IMR-90 (cell line): ENCODE results near the gene KCNS1. TPM values are rescaled to one million over a fixed set of nuclear protein-coding genes. Genes with fewer than 3 reads are reported as not detected.

Experiments
- ATAC-seq: fragments of 200-7000 bp; cut with Tn5 transposase; 2 replicates; pipeline ENCODE4 v1.9.1; 2020; ENCODE audit warnings: low read depth, mild to moderate bottlenecking, moderate library complexity
- BruUV-seq: library from RNA; stranded (reverse); fragments of 400-500 nt; replicated peaks from 2 replicates; lab custom pipeline; 2021; lab: Mats Ljungman, UMichigan
- CTCF ChIA-PET: fragments of 300-600 bp; formaldehyde crosslinking; extraction: SDS; loops from one replicate; lab custom pipeline; 2021; ENCODE audit warnings: antibody characterized with exemption; lab: Yijun Ruan, JAX
- POLR2A ChIA-PET: fragments of 300-600 bp; sonication (Branson Sonifier 250); formaldehyde crosslinking; loops from one replicate; lab custom pipeline; 2022; ENCODE audit warnings: antibody characterized with exemption; ENCODE audit not compliant: unreplicated experiment; lab: Charles Lee
- DNase-seq: peaks from one replicate; pipeline ENCODE4 v3.0.0; 2013
- H2AFZ ChIP-seq: replicated peaks from 2 replicates; pipeline ENCODE3; 2013; ENCODE audit warnings: low read length, mild to moderate bottlenecking; ENCODE audit not compliant: poor library complexity
- H2AK5ac ChIP-seq: 2 replicates; pipeline ENCODE4 v1.6.1; 2013; ENCODE audit warnings: low read depth, low read length, inconsistent platforms
- H2AK9ac ChIP-seq: replicated peaks from 2 replicates; pipeline ENCODE3; 2013; ENCODE audit warnings: mild to moderate bottlenecking, low read depth, low read length, moderate library complexity; ENCODE audit not compliant: poor library complexity
- H2BK120ac ChIP-seq: 2 replicates; pipeline ENCODE4 v1.6.1; 2013; ENCODE audit warnings: low read depth, low read length, inconsistent platforms
- H2BK15ac ChIP-seq: 3 replicates; pipeline ENCODE4 v1.6.1; 2013; ENCODE audit warnings: low read depth, low read length, inconsistent platforms
- H2BK20ac ChIP-seq: 2 replicates; pipeline ENCODE4 v1.6.1; 2013; ENCODE audit warnings: low read depth, mild to moderate bottlenecking, inconsistent platforms, low read length, moderate library complexity
- H2BK5ac ChIP-seq: 2 replicates; pipeline ENCODE4 v1.6.1; 2013; ENCODE audit warnings: mild to moderate bottlenecking, low read depth, low read length, inconsistent platforms; ENCODE audit not compliant: poor library complexity, severe bottlenecking
- H3K14ac ChIP-seq: replicated peaks from 2 replicates; pipeline ENCODE4 v1.6.1; 2013; ENCODE audit warnings: low read depth, low read length, inconsistent platforms
- H3K18ac ChIP-seq: 2 replicates; pipeline ENCODE4 v1.6.1; 2013; ENCODE audit warnings: low read depth, low read length, control low read depth
- H3K23ac ChIP-seq: 2 replicates; pipeline ENCODE4 v1.6.1; 2013; ENCODE audit warnings: low read depth, low read length, inconsistent platforms
- H3K27ac ChIP-seq: 2 replicates; pipeline ENCODE4 v1.5.1; 2013; ENCODE audit warnings: mild to moderate bottlenecking, control low read depth, low read length; ENCODE audit not compliant: insufficient read depth
- H3K27me3 ChIP-seq: 2 replicates; pipeline ENCODE4 v1.6.1; 2013; ENCODE audit warnings: low read length; ENCODE audit not compliant: control insufficient read depth, insufficient read depth
- H3K36me3 ChIP-seq: 2 replicates; pipeline ENCODE4 v1.6.1; 2013; ENCODE audit warnings: low read length, mixed read lengths; ENCODE audit not compliant: control insufficient read depth, insufficient read depth
- H3K4ac ChIP-seq: 2 replicates; pipeline ENCODE4 v1.6.1; 2013; ENCODE audit warnings: low read depth, low read length, inconsistent platforms
- H3K4me1 ChIP-seq: 2 replicates; pipeline ENCODE4 v1.6.1; 2013; ENCODE audit warnings: low read length, mixed read lengths; ENCODE audit not compliant: control insufficient read depth, insufficient read depth
- H3K4me2 ChIP-seq: 2 replicates; pipeline ENCODE4 v1.6.1; 2013; ENCODE audit warnings: low read depth, mild to moderate bottlenecking, control low read depth, low read length, moderate library complexity
- H3K4me3 ChIP-seq: 2 replicates; pipeline ENCODE4 v1.5.1; 2013; ENCODE audit warnings: low read depth, mild to moderate bottlenecking, control low read depth, low read length, moderate library complexity; ENCODE audit not compliant: insufficient read depth
- H3K56ac ChIP-seq: 2 replicates; pipeline ENCODE4 v1.6.1; 2013; ENCODE audit warnings: low read length, inconsistent platforms; ENCODE audit not compliant: insufficient read depth; ENCODE audit errors: extremely low read depth
- H3K79me1 ChIP-seq, 2 experiments: 2 replicates each; pipeline ENCODE4 v1.6.1; 2013; ENCODE audit warnings: low read length in 2 of 2, inconsistent platforms in 1 of 2, low read depth in 1 of 2
- H3K9ac ChIP-seq: 2 replicates; pipeline ENCODE4 v1.6.1; 2013; ENCODE audit warnings: low read depth, low read length, control low read depth
- H3K9me1 ChIP-seq: 2 replicates; pipeline ENCODE4 v1.6.1; 2013; ENCODE audit warnings: low read length, inconsistent platforms; ENCODE audit not compliant: insufficient read depth
- H3K9me3 ChIP-seq: 2 replicates; pipeline ENCODE4 v1.6.1; 2013; ENCODE audit warnings: low read length; ENCODE audit not compliant: control insufficient read depth, insufficient read depth
- H4K20me1 ChIP-seq: 2 replicates; pipeline ENCODE4 v1.6.1; 2013; ENCODE audit warnings: low read length, inconsistent platforms; ENCODE audit not compliant: insufficient read depth
- H4K5ac ChIP-seq: 2 replicates; pipeline ENCODE4 v1.6.1; 2013; ENCODE audit warnings: mild to moderate bottlenecking, low read depth, low read length, control low read depth
- H4K8ac ChIP-seq, 2 experiments: 2 replicates each; pipeline ENCODE4 v1.6.1; 2013; ENCODE audit warnings: low read depth in 2 of 2, low read length in 2 of 2, control low read depth in 1 of 2, inconsistent platforms in 1 of 2
- H4K91ac ChIP-seq: 2 replicates; pipeline ENCODE4 v1.6.1; 2013; ENCODE audit warnings: low read depth, low read length, inconsistent platforms; ENCODE audit not compliant: insufficient read depth
- CHD1 ChIP-seq: IDR thresholded peaks from 2 replicates; pipeline ENCODE4 v1.6.1; 2012; ENCODE audit warnings: low read depth, low read length, improper control_type of control experiment
- NFE2L2 ChIP-seq: fragments of 150-350 bp; IDR thresholded peaks from 2 replicates; pipeline ENCODE4 v1.6.1; 2016; ENCODE audit warnings: low read depth, mild to moderate bottlenecking, low read length
- POLR2A ChIP-seq: IDR thresholded peaks from 2 replicates; pipeline ENCODE4 v1.6.1; 2012; ENCODE audit warnings: mild to moderate bottlenecking, low read depth, low read length
- WGBS, 2 experiments: methylation state at CpG; one replicate each; pipeline versions ENCODE4 v1.1.5 to v1.1.7; 2013; ENCODE audit warnings: missing lambda C conversion rate in 2 of 2; ENCODE audit not compliant: insufficient read length in 1 of 2; ENCODE audit errors: extremely low coverage in 2 of 2; 5-methylcytosine and 5-hydroxymethylcytosine counted together
- dilution Hi-C: fragments of 300-500 bp; cut with HindIII; formaldehyde crosslinking; loops from one replicate; pipeline ENCODE4 v1.14.3; 2018; ENCODE audit warnings: low sequenced_read_pairs; ENCODE audit not compliant: unreplicated experiment
- in situ Hi-C: fragments of 300-500 bp; cut with MboI; formaldehyde crosslinking; loops from 3 replicates; pipeline ENCODE4 v1.14.3; 2019; ENCODE audit warnings: low sequenced_read_pairs, inconsistent platforms, mixed read lengths
- intact Hi-C: fragments of 100-400 bp; cut with micrococcal nuclease; formaldehyde crosslinking; loops from 2 replicates; pipeline ENCODE4 v1.10.0; 2022
- polyA plus RNA-seq, 3 experiments: library from polyadenylated mRNA; depleted of rRNA; stranded (reverse); fragments of >200 nt; gene quantifications; 2 replicates each; pipeline ENCODE4 v1.2.3, GENCODE V29; 2012; ENCODE audit warnings: low replicate concordance in 1 of 3
- total RNA-seq: library from RNA; depleted of rRNA; stranded (reverse); fragments of >200 nt; gene quantifications from 2 replicates; pipeline ENCODE4 v1.2.3, GENCODE V29; 2012
- TF ChIP-seq, protein P1 (sequence below): fragments of 150-350 bp; IDR thresholded peaks from 2 replicates; pipeline ENCODE4 v1.6.1; 2017; ENCODE audit warnings: mild to moderate bottlenecking, antibody characterized with exemption, low read length, low read depth

The KCNS1 gene
- total and polyA plus RNA-seq, 2 of the 4 experiments (the other 2 are of a cell fraction), result 0.54 to 0.62 TPM

- Histone ChIP-seq H3K27me3 (peaks cover 36% of the 10 kb centered on the region), H2BK120ac (no peak overlapping the region), H3K4me3 (no peak overlapping the region), H3K23ac (no peak overlapping the region), H3K9me3 (no peaks in the 10 kb centered on the region), H3K27ac (no peak overlapping the region), H3K79me1 (no peaks in the 10 kb centered on the region), H4K5ac (no peak overlapping the region), H2BK20ac (no peak overlapping the region), H4K20me1 (no peaks in the 10 kb centered on the region), H3K14ac (no peak overlapping the region), H3K4me2 (no peak overlapping the region), H3K9me1 (no peaks in the 10 kb centered on the region), H3K36me3 (no peaks in the 10 kb centered on the region), H4K8ac (no peak overlapping the region), H2AK5ac (no peak overlapping the region), H3K4me1 (no peaks in the 10 kb centered on the region), H2AFZ (no peak overlapping the region), H2AK9ac (no peak overlapping the region), H3K9ac (no peak overlapping the region), H3K4ac (no peak overlapping the region), H2BK5ac (no peak overlapping the region), H3K18ac (no peak overlapping the region), H3K56ac (no peak overlapping the region), H4K91ac (no peak overlapping the region), H2BK15ac (no peak overlapping the region)
- ChIA-PET POLR2A (no interaction called here), CTCF (interaction anchor here (0.6 to 1.0 kb wide), 2 partner anchors 12 to 73 kb away, joined by 3 read pairs; no protein-coding TSS in a partner anchor)
- no peak for TF ChIP-seq NFE2L2
- TF ChIP-seq POLR2A, result no peak
- TF ChIP-seq, protein P1, sequence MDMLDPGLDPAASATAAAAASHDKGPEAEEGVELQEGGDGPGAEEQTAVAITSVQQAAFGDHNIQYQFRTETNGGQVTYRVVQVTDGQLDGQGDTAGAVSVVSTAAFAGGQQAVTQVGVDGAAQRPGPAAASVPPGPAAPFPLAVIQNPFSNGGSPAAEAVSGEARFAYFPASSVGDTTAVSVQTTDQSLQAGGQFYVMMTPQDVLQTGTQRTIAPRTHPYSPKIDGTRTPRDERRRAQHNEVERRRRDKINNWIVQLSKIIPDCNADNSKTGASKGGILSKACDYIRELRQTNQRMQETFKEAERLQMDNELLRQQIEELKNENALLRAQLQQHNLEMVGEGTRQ, result no peak
- TF ChIP-seq CHD1, result no peak
- WGBS, 2 experiments, result 60% methylated on average over 2 of the region's 4 CpGs; no CpG with 5 or more reads in 1 of the 2 experiments
- DNase-seq (no peak), ATAC-seq (no peak)
- intact Hi-C loops, result no loop called here
- in situ Hi-C loops, result loop anchor here (25.0 kb wide), 1 partner anchor 170 kb away; no protein-coding TSS in a partner anchor
- dilution Hi-C loops, result no loop called here
- no TSS peak for BruUV-seq
Observed at GRCh38 chr20:45117581-45117980, 16.7 kb upstream of the KCNS1 start.
